ENCODE measurements around the gene ANKLE2.
"Not testable (repeated sequence)": the region's sequence is repeated elsewhere in the genome, so short reads cannot be mapped to it uniquely, and the experiment has no call there.

The ANKLE2 gene

GRCh38 chr12:132761032-132761920 is at the start of gene ANKLE2:
Gene ANKLE2, minus strand, starts transcription at chr12:132761832. Its CDS starts 34 bp downstream, at chr12:132761798.
- peak; percentile 73 to 81 for DNase-seq

- peak; percentile 33 to 36 for DNase-seq
Measured at GRCh38 chr12:132809391-132809790, 47.8 kb upstream of the ANKLE2 start.

- no peak for DNase-seq
Measured at GRCh38 chr12:132807295-132808092, 45.9 kb upstream of the ANKLE2 start.

GRCh38 chr12:132806857-132807256 is 45.2 kb upstream of the ANKLE2 start:
- DNase-seq, result peak; percentile 27 to 44

- no peak for DNase-seq
Measured at GRCh38 chr12:132804426-132804861, 42.8 kb upstream of the ANKLE2 start.

GRCh38 chr12:132803888-132804287 is 42.3 kb upstream of the ANKLE2 start:
- no peak for DNase-seq

GRCh38 chr12:132803125-132803524 is 41.5 kb upstream of the ANKLE2 start:
- no peak for DNase-seq

- DNase-seq, result no peak
Measured at GRCh38 chr12:132801741-132802140, 40.1 kb upstream of the ANKLE2 start.

- no peak for DNase-seq
Measured at GRCh38 chr12:132798836-132799235, 37.2 kb upstream of the ANKLE2 start.

GRCh38 chr12:132797820-132798570 is 36.4 kb upstream of the ANKLE2 start:
- DNase-seq, result no peak

GRCh38 chr12:132795847-132796246 is 34.2 kb upstream of the ANKLE2 start:
- DNase-seq, result no peak

- DNase-seq, result not testable (repeated sequence)
Measured at GRCh38 chr12:132791940-132792339, 30.3 kb upstream of the ANKLE2 start.

- no peak for DNase-seq
Measured at GRCh38 chr12:132789099-132789471, 27.5 kb upstream of the ANKLE2 start.

GRCh38 chr12:132788375-132789098 is 26.9 kb upstream of the ANKLE2 start:
- DNase-seq, result no peak

- DNase-seq, result no peak
Measured at GRCh38 chr12:132787877-132788276, 26.2 kb upstream of the ANKLE2 start.

- DNase-seq, result no peak
Measured at GRCh38 chr12:132786192-132786591, 24.6 kb upstream of the ANKLE2 start.

- DNase-seq, result no peak
Measured at GRCh38 chr12:132784580-132784979, 22.9 kb upstream of the ANKLE2 start.

- DNase-seq, result no peak
Measured at GRCh38 chr12:132783917-132784531, 22.4 kb upstream of the ANKLE2 start.

- no peak for DNase-seq
Measured at GRCh38 chr12:132781938-132782337, 20.3 kb upstream of the ANKLE2 start.

GRCh38 chr12:132779781-132780353 is 18.2 kb upstream of the ANKLE2 start:
- no peak for DNase-seq

GRCh38 chr12:132777614-132778013 is 16.0 kb upstream of the ANKLE2 start:
- DNase-seq, result no peak

Data from activated CD4-positive, alpha-beta T cell treated with anti-CD3 and anti-CD28 coated beads, Interleukin-2, amount 50 U/mL, for 48 hours (primary cell).